Endodermal cell (in vitro differentiated cells): ENCODE measurements around the gene GTF3C2. TPM values are rescaled to one million over a fixed set of nuclear protein-coding genes. Genes with fewer than 3 reads are reported as not detected.
"Not testable (repeated sequence)": the region's sequence is repeated elsewhere in the genome, so short reads cannot be mapped to it uniquely, and the experiment has no call there.

Experiments
- DNase-seq: peaks from one replicate; pipeline ENCODE4 v3.0.0-alpha.2; 2017
- H3K27ac ChIP-seq: 2 replicates; pipeline ENCODE4 v1.5.1; 2013; ENCODE audit warnings: mild to moderate bottlenecking, low read depth, low read length, moderate library complexity
- H3K27me3 ChIP-seq: 2 replicates; pipeline ENCODE4 v1.6.1; 2013; ENCODE audit warnings: mild to moderate bottlenecking, low read length, moderate library complexity; ENCODE audit not compliant: insufficient read depth, control insufficient read depth, poor library complexity, severe bottlenecking
- H3K36me3 ChIP-seq: 2 replicates; pipeline ENCODE4 v1.7.0; 2013; ENCODE audit warnings: mild to moderate bottlenecking, low read length, moderate library complexity; ENCODE audit not compliant: control insufficient read depth, insufficient read depth
- H3K4me1 ChIP-seq: one replicate; pipeline ENCODE4 v1.7.0; 2013; ENCODE audit warnings: low read length; ENCODE audit not compliant: control insufficient read depth, insufficient read depth
- H3K4me3 ChIP-seq: 2 replicates; pipeline ENCODE4 v1.5.1; 2013; ENCODE audit warnings: mild to moderate bottlenecking, low read length, moderate library complexity
- H3K9ac ChIP-seq: 2 replicates; pipeline ENCODE4 v1.6.1; 2013; ENCODE audit warnings: mild to moderate bottlenecking, low read length, moderate library complexity; ENCODE audit not compliant: poor library complexity, severe bottlenecking; ENCODE audit errors: extremely low read depth
- H3K9me3 ChIP-seq: 2 replicates; pipeline ENCODE4 v1.6.1; 2013; ENCODE audit warnings: mild to moderate bottlenecking, low read length, moderate library complexity; ENCODE audit not compliant: control insufficient read depth
- H3K27ac Mint-ChIP-seq: 2 replicates; pipeline ENCODE4 v1.8.0; 2020; ENCODE audit warnings: mixed read lengths
- H3K27me3 Mint-ChIP-seq: 2 replicates; pipeline ENCODE4 v1.8.0; 2021; ENCODE audit warnings: mild to moderate bottlenecking, mixed read lengths; ENCODE audit not compliant: insufficient read depth
- H3K36me3 Mint-ChIP-seq: 2 replicates; pipeline ENCODE4 v1.8.0; 2020; ENCODE audit warnings: low read depth, mixed read lengths
- H3K4me1 Mint-ChIP-seq: 2 replicates; pipeline ENCODE4 v1.8.0; 2020; ENCODE audit warnings: mixed read lengths
- H3K4me3 Mint-ChIP-seq: 2 replicates; pipeline ENCODE4 v1.8.0; 2020; ENCODE audit warnings: mild to moderate bottlenecking, moderate library complexity, mixed read lengths
- H3K9me3 Mint-ChIP-seq: 2 replicates; pipeline ENCODE4 v1.8.0; 2020; ENCODE audit warnings: mild to moderate bottlenecking, mixed read lengths
- CTCF ChIP-seq: fragments of 200-600 bp; sonication (generic); conservative IDR thresholded peaks from 2 replicates; pipeline ENCODE4 v1.5.0; 2021; ENCODE audit warnings: antibody characterized with exemption, mild to moderate bottlenecking
- WGBS, 2 experiments: methylation state at CpG; one replicate each; pipeline versions ENCODE4 v1.1.5 to v1.1.7; 2013; ENCODE audit warnings: missing lambda C conversion rate in 2 of 2, mixed read lengths in 1 of 2; ENCODE audit not compliant: insufficient coverage in 1 of 2, insufficient read length in 1 of 2; 5-methylcytosine and 5-hydroxymethylcytosine counted together
- total RNA-seq, 2 donors: library from RNA; stranded (reverse); fragmentation: NEBNext Ultra II Directional in 1 of 2; extraction: Animal tissue kit (Norgen Biotek cat#: 25700) in 1 of 2; gene quantifications; 2 replicates in 1 of 2; 3 replicates in 1 of 2; pipeline ENCODE4 v1.2.1, GENCODE V29; 2021

GTF3C2 gene
- total RNA-seq, 2 donors from 2014 or later, result 105 to 120 TPM

GRCh38 chr2:27304488-27305240, 51.9 kb downstream of the GTF3C2 start:
- 85 to 89% methylated on average over 9 to 13 of the region's 13 CpGs for WGBS, 2 experiments
- Mint-ChIP-seq H3K9me3 (no peaks in the 10 kb centered on the region), H3K4me1 (peaks cover 2% of the 10 kb centered on the region), H3K4me3 (no peak overlapping the region), H3K27me3 (peaks cover 51% of the 10 kb centered on the region), H3K27ac (no peak overlapping the region), H3K36me3 (peaks cover 6% of the 10 kb centered on the region)
- Histone ChIP-seq H3K9ac (no peak overlapping the region), H3K27ac (no peak overlapping the region), H3K27me3 (peaks cover 55% of the 10 kb centered on the region), H3K36me3 (no peaks in the 10 kb centered on the region), H3K4me1 (peaks cover 6% of the 10 kb centered on the region), H3K9me3 (no peaks in the 10 kb centered on the region), H3K4me3 (no peak overlapping the region)
- no peak for TF ChIP-seq CTCF
- no peak for DNase-seq

GRCh38 chr2:27303093-27304025, 53.2 kb downstream of the GTF3C2 start:
- no peak overlapping the region for H3K9ac ChIP-seq
- peak; percentile 69 for DNase-seq
- H3K27ac ChIP-seq, result no peak overlapping the region
- H3K9me3 ChIP-seq, result no peaks in the 10 kb centered on the region
- peaks cover 43% of the 10 kb centered on the region for H3K27me3 ChIP-seq
- H3K4me3 ChIP-seq, result no peak overlapping the region
- no peak overlapping the region for H3K27ac Mint-ChIP-seq
- peak overlapping the region; percentile 36 for H3K4me3 Mint-ChIP-seq
- H3K36me3 Mint-ChIP-seq, result no peaks in the 10 kb centered on the region
- H3K27me3 Mint-ChIP-seq, result peaks cover 41% of the 10 kb centered on the region
- H3K4me1 Mint-ChIP-seq, result no peaks in the 10 kb centered on the region
- 52 to 56% methylated on average over 22 to 24 of the region's 25 CpGs for WGBS, 2 experiments
- H3K9me3 Mint-ChIP-seq, result no peaks in the 10 kb centered on the region
- TF ChIP-seq CTCF, result peak; percentile 97
- H3K36me3 ChIP-seq, result no peaks in the 10 kb centered on the region
- H3K4me1 ChIP-seq, result peaks cover 6% of the 10 kb centered on the region

- not testable (repeated sequence) for H3K9ac ChIP-seq, H3K27ac Mint-ChIP-seq, H3K4me3 ChIP-seq, H3K4me3 Mint-ChIP-seq, H3K4me1 ChIP-seq, H3K36me3 ChIP-seq, H3K27ac ChIP-seq, H3K4me1 Mint-ChIP-seq, H3K9me3 Mint-ChIP-seq, H3K36me3 Mint-ChIP-seq, DNase-seq, H3K9me3 ChIP-seq
- peaks cover 15% of the 10 kb centered on the region for H3K27me3 ChIP-seq
- peaks cover 14% of the 10 kb centered on the region for H3K27me3 Mint-ChIP-seq
- 92 to 96% methylated on average over 4 of the region's 4 CpGs for WGBS, 2 experiments
Measured at GRCh38 chr2:27300606-27301005, 56.0 kb downstream of the GTF3C2 start.
